H1 (cell line): ENCODE data around the gene DUS1L. TPM values are rescaled to one million over a fixed set of nuclear protein-coding genes. Genes with fewer than 3 reads are reported as not detected.
A peak's percentile ranks its signal among the peaks of the same experiment; 100 is the strongest.

Source experiments
- CTCF ChIA-PET: fragments of 300-600 bp; sonication (Branson Sonifier 250); formaldehyde crosslinking; loops from one replicate; lab custom pipeline; 2021; ENCODE audit not compliant: partially characterized antibody; lab: Charles Lee
- POLR2A ChIA-PET: fragments of 300-600 bp; sonication (Branson Sonifier 250); formaldehyde crosslinking; loops from one replicate; lab custom pipeline; 2021; ENCODE audit warnings: inconsistent platforms; ENCODE audit not compliant: partially characterized antibody; lab: Charles Lee
- DNase-seq, 2 experiments: peaks; one replicate each; pipeline versions ENCODE4 v3.0.0 to v3.0.0-alpha.2; 2010 to 2022; ENCODE audit warnings: low spot score in 2 of 2, low read depth in 1 of 2, mixed read lengths in 1 of 2
- FAIRE-seq: peaks from 2 replicates; lab custom pipeline; 2011; peaks lifted over from hg19 to GRCh38; lab: Jason Lieb, UNC
- H2AFZ ChIP-seq: 2 replicates; pipeline ENCODE4 v1.8.1; 2012; ENCODE audit warnings: low read length, inconsistent platforms
- H2AK5ac ChIP-seq: 2 replicates; pipeline ENCODE4 v1.6.1; 2013; ENCODE audit warnings: low read depth, low read length
- H2BK120ac ChIP-seq: replicated peaks from 2 replicates; pipeline ENCODE3; 2013; ENCODE audit warnings: low read depth, low read length, inconsistent platforms
- H2BK12ac ChIP-seq: 2 replicates; pipeline ENCODE4 v1.6.1; 2013; ENCODE audit warnings: low read depth, low read length
- H2BK15ac ChIP-seq: 2 replicates; pipeline ENCODE4 v1.6.1; 2013; ENCODE audit warnings: low read length
- H2BK20ac ChIP-seq: 2 replicates; pipeline ENCODE4 v1.6.1; 2013; ENCODE audit warnings: low read length
- H2BK5ac ChIP-seq: 2 replicates; pipeline ENCODE4 v1.6.1; 2013; ENCODE audit warnings: low read depth, low read length
- H3K14ac ChIP-seq: 2 replicates; pipeline ENCODE4 v1.6.1; 2013; ENCODE audit warnings: inconsistent platforms; ENCODE audit not compliant: insufficient read length
- H3K18ac ChIP-seq: 2 replicates; pipeline ENCODE4 v1.6.1; 2013; ENCODE audit warnings: low read length; ENCODE audit errors: extremely low read depth
- H3K23ac ChIP-seq: 2 replicates; pipeline ENCODE4 v1.6.1; 2013; ENCODE audit warnings: inconsistent platforms; ENCODE audit not compliant: insufficient read length
- H3K23me2 ChIP-seq: 2 replicates; pipeline ENCODE4 v1.6.1; 2013; ENCODE audit warnings: low read depth, low read length
- H3K27ac ChIP-seq: 2 replicates; pipeline ENCODE4 v1.6.1; 2011; ENCODE audit warnings: low read depth, low read length, inconsistent platforms
- H3K27me3 ChIP-seq, 4 experiments: replicated peaks in 1 of 4; 1 replicate in 1 of 4; 2 replicates in 3 of 4; pipeline versions ENCODE4 v1.6.1 to v1.8.1; 2011 to 2013; ENCODE audit warnings: low read length in 3 of 4, mild to moderate bottlenecking in 3 of 4, inconsistent platforms in 2 of 4, mixed read lengths in 2 of 4, moderate library complexity in 1 of 4; ENCODE audit not compliant: control insufficient read depth in 3 of 4, insufficient read depth in 3 of 4; ENCODE audit errors: extremely low read depth in 1 of 4
- H3K36me3 ChIP-seq, 4 experiments: 2 replicates each; pipeline versions ENCODE4 v1.6.1 to v1.8.1; 2011 to 2013; ENCODE audit warnings: mild to moderate bottlenecking in 4 of 4, low read length in 3 of 4, moderate library complexity in 2 of 4, control low read depth in 1 of 4, inconsistent platforms in 1 of 4; ENCODE audit not compliant: insufficient read depth in 4 of 4, control insufficient read depth in 2 of 4
- H3K4ac ChIP-seq: replicated peaks from 2 replicates; pipeline ENCODE3; 2013; ENCODE audit warnings: low read length, low read depth, mixed read lengths, inconsistent platforms; ENCODE audit not compliant: insufficient read length
- H3K4me1 ChIP-seq, 4 experiments: replicated peaks in 1 of 4; 1 replicate in 1 of 4; 2 replicates in 3 of 4; pipeline versions ENCODE4 v1.6.1 to v1.8.1; 2011 to 2013; ENCODE audit warnings: low read length in 3 of 4, inconsistent platforms in 2 of 4, mixed read lengths in 1 of 4; ENCODE audit not compliant: insufficient read depth in 4 of 4, control insufficient read depth in 3 of 4
- H3K4me2 ChIP-seq, 2 experiments: 2 replicates each; pipeline versions ENCODE4 v1.6.1 to v1.8.1; 2011 to 2013; ENCODE audit warnings: low read depth in 2 of 2, low read length in 2 of 2, control low read depth in 1 of 2, inconsistent platforms in 1 of 2, mild to moderate bottlenecking in 1 of 2; ENCODE audit not compliant: insufficient read depth in 1 of 2
- H3K4me3 ChIP-seq, 4 experiments: fragments of 200-600, 300-600 bp in 1 of 4; sonication (generic), shearing (Covaris generic), sonication (Bioruptor Twin) in 1 of 4; 2 replicates each; pipeline versions ENCODE4 v1.5.1 to v1.8.1; 2011 to 2016; ENCODE audit warnings: low read length in 4 of 4, low read depth in 3 of 4, control low read depth in 2 of 4, inconsistent platforms in 2 of 4, mild to moderate bottlenecking in 2 of 4, mixed read lengths in 1 of 4, moderate library complexity in 1 of 4; ENCODE audit not compliant: insufficient read depth in 2 of 4; ENCODE audit errors: extremely low read depth in 1 of 4
- H3K56ac ChIP-seq: replicated peaks from 2 replicates; pipeline ENCODE3; 2013; ENCODE audit warnings: low read depth, mild to moderate bottlenecking, mixed read lengths, low read length, inconsistent platforms; ENCODE audit not compliant: insufficient read length
- H3K79me1 ChIP-seq: 2 replicates; pipeline ENCODE4 v1.6.1; 2013; ENCODE audit warnings: low read depth, low read length, control low read depth
- H3K79me2 ChIP-seq, 2 experiments: 2 replicates each; pipeline versions ENCODE4 v1.6.1 to v1.8.1; 2012 to 2013; ENCODE audit warnings: low read length in 2 of 2, mild to moderate bottlenecking in 2 of 2, inconsistent platforms in 1 of 2; ENCODE audit not compliant: insufficient read depth in 2 of 2, control insufficient read depth in 1 of 2
- H3K9ac ChIP-seq, 4 experiments: replicated peaks in 1 of 4; 1 replicate in 1 of 4; 2 replicates in 3 of 4; pipeline versions ENCODE4 v1.6.1 to v1.8.1; 2011 to 2013; ENCODE audit warnings: low read depth in 3 of 4, low read length in 3 of 4, control low read depth in 2 of 4, mild to moderate bottlenecking in 2 of 4, moderate library complexity in 2 of 4, inconsistent platforms in 1 of 4; ENCODE audit errors: extremely low read depth in 1 of 4
- H3K9me3 ChIP-seq, 2 experiments: 2 replicates each; pipeline versions ENCODE4 v1.6.1 to v1.8.1; 2012 to 2013; ENCODE audit warnings: mild to moderate bottlenecking in 2 of 2, moderate library complexity in 2 of 2, control low read depth in 1 of 2, inconsistent platforms in 1 of 2, low read depth in 1 of 2, low read length in 1 of 2, mixed read lengths in 1 of 2; ENCODE audit not compliant: insufficient read depth in 2 of 2
- H4K20me1 ChIP-seq, 2 experiments: replicated peaks in 1 of 2; 2 replicates each; pipeline versions ENCODE3 to v1.8.1; 2011 to 2013; ENCODE audit warnings: inconsistent platforms in 2 of 2, low read length in 2 of 2, mild to moderate bottlenecking in 1 of 2; ENCODE audit not compliant: insufficient read depth in 2 of 2, control insufficient read depth in 1 of 2
- H4K5ac ChIP-seq: 2 replicates; pipeline ENCODE4 v1.6.1; 2013; ENCODE audit warnings: low read length, low read depth, mixed read lengths, inconsistent platforms; ENCODE audit not compliant: insufficient read length
- H4K8ac ChIP-seq: 2 replicates; pipeline ENCODE4 v1.8.0; 2013; ENCODE audit warnings: mild to moderate bottlenecking, moderate library complexity, low read length, inconsistent platforms; ENCODE audit not compliant: insufficient read depth; ENCODE audit errors: extremely low read depth
- H4K91ac ChIP-seq: replicated peaks from 2 replicates; pipeline ENCODE3; 2013; ENCODE audit warnings: low read length, mixed read lengths, inconsistent platforms; ENCODE audit not compliant: insufficient read length
- BCL11A ChIP-seq, 2 experiments: IDR thresholded peaks; one replicate each; pipeline ENCODE4 v1.6.1; 2011; ENCODE audit warnings: low read depth in 2 of 2, low read length in 2 of 2, mild to moderate bottlenecking in 2 of 2
- CEBPB ChIP-seq: IDR thresholded peaks from 2 replicates; pipeline ENCODE4 v1.6.1; 2012; ENCODE audit warnings: low read depth, low read length
- EGR1 ChIP-seq: IDR thresholded peaks from 2 replicates; pipeline ENCODE4 v1.6.1; 2011; ENCODE audit warnings: low read depth, low read length, borderline replicate concordance
- EP300 ChIP-seq, 2 experiments: IDR thresholded peaks; 1 replicate in 1 of 2; 2 replicates in 1 of 2; pipeline ENCODE4 v1.6.1; 2011 to 2012; ENCODE audit warnings: low read depth in 2 of 2, low read length in 2 of 2, mild to moderate bottlenecking in 2 of 2, borderline replicate concordance in 1 of 2, inconsistent platforms in 1 of 2, moderate library complexity in 1 of 2
- EZH2 ChIP-seq: fragments of 200-600 bp; sonication (generic); IDR thresholded peaks from 2 replicates; pipeline ENCODE4 v1.7.1; 2012; ENCODE audit warnings: low read depth, mild to moderate bottlenecking, moderate library complexity, low read length, inconsistent platforms; ENCODE audit not compliant: severe bottlenecking
- HDAC6 ChIP-seq: IDR thresholded peaks from one replicate; pipeline ENCODE4 v1.7.1; 2012; ENCODE audit warnings: low read depth, mild to moderate bottlenecking, inconsistent platforms, low read length, moderate library complexity
- POLR2AphosphoS5 ChIP-seq: IDR thresholded peaks from 2 replicates; pipeline ENCODE4 v1.6.1; 2011; ENCODE audit warnings: low read depth, low read length
- POU5F1 ChIP-seq: IDR thresholded peaks from 2 replicates; pipeline ENCODE4 v1.6.1; 2011; ENCODE audit warnings: low read depth, mild to moderate bottlenecking, low read length, moderate library complexity
- TAF1 ChIP-seq: IDR thresholded peaks from 2 replicates; pipeline ENCODE4 v1.6.1; 2011; ENCODE audit warnings: mild to moderate bottlenecking, low read depth, low read length
- WGBS, 2 experiments: shearing (Covaris generic) in 1 of 2; methylation state at CpG; one replicate each; pipeline versions ENCODE4 v1.1.6 to v1.1.7; 2013 to 2015; ENCODE audit warnings: low lambda C conversion rate in 2 of 2, mixed read lengths in 2 of 2, inconsistent platforms in 1 of 2, low coverage in 1 of 2, missing lambda C conversion rate in 1 of 2; ENCODE audit not compliant: insufficient replicate concordance in 2 of 2, insufficient coverage in 1 of 2, insufficient read length in 1 of 2; ENCODE audit errors: extremely low coverage in 1 of 2, missing lambda C conversion rate in 1 of 2; 5-methylcytosine and 5-hydroxymethylcytosine counted together
- polyA plus RNA-seq, 7 experiments: library from polyadenylated mRNA; depleted of rRNA in 3 of 7; stranded (reverse) in 5 of 7; unstranded in 2 of 7; fragments of >200 nt in 5 of 7; fragments of 200-250 nt in 2 of 7; gene quantifications; 1 replicate in 5 of 7; 2 replicates in 1 of 7; 4 replicates in 1 of 7; pipeline versions ENCODE4 v1.2.1 to v1.2.3, GENCODE V29; 2011 to 2013; ENCODE audit warnings: missing spikeins in 2 of 7, mixed read lengths in 2 of 7
- total RNA-seq: library from RNA; stranded (reverse); fragmentation: NEBNext Ultra II Directional; extraction: Animal tissue kit (Norgen Biotek cat#: 25700); gene quantifications from 2 replicates; pipeline ENCODE4 v1.2.1, GENCODE V29; 2021
- TF ChIP-seq, protein P1 (sequence below): IDR thresholded peaks from 2 replicates; pipeline ENCODE4 v1.6.1; 2012; ENCODE audit warnings: low read length, inconsistent platforms

The DUS1L gene
- total and polyA plus RNA-seq, 2 of the 8 experiments (the other 6 are each of a cell fraction or from before 2014, with no cell fraction given): 34.5 to 69.1 TPM

DNA sequence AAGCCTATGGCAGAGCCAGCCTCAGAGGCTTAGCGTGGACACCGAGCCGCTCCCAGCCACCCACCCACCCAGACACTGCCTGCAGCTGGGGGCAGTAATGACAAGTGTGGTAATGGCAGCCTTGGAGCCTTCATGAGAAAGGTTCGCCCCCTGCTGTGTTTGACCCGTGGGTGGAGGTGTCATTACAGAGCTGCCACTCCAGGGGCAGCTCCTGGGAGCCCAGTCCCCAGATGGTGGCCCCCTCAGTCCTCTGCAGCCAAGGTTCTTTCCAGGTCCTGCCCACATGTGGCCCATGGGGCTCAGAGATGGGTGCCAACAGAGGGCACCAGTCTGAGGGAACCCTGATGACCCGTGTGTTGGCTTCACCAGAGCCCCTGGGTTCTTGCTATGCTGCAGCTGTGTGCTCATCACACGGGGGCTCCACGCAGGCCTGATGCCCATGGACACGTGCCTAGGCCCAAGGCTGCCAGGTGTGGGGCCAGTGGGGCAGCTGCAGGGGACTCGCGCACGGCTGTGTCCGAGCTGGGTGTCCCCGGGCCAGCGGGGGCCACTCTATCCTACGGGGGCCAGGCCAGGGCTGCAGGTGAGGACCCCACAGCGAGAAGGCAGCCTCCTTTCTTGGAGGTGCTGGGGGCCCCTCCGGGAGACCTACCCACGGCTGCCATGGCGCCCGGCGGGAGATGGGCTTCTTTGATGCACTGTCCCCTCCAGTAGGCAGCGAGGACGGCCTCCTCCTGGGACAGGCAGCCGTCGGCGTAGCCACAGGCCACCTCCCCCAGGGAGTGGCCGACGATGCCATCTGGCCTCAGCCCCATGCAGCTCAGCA, 24.3 kb upstream of the DUS1L start:
- Histone ChIP-seq H3K4me2 (no peak overlapping the region), H3K9me3 (no peaks in the 10 kb centered on the region), H3K36me3 (peaks cover 61 to 95% (median 86%) of the 10 kb centered on the region in 4 experiments), H3K4ac (no peak overlapping the region), H3K79me1 (peaks cover 10% of the 10 kb centered on the region), H2AFZ (no peak overlapping the region), H2BK15ac (no peak overlapping the region), H3K79me2 (peaks cover 0 to 10% of the 10 kb centered on the region in 2 experiments; a peak in 1 of 4 replicates), H4K8ac (peak overlapping the region; percentile 25; the same call in 1 of the 2 replicates), H3K56ac (no peak overlapping the region), H3K27me3 (no peaks in the 10 kb centered on the region), H4K91ac (no peak overlapping the region), H3K18ac (no peak overlapping the region), H3K14ac (no peak overlapping the region), H4K5ac (no peak overlapping the region), H2BK5ac (no peak overlapping the region; the same call in 1 of the 2 replicates), H3K23me2 (no peaks in the 10 kb centered on the region), H2BK20ac (no peak overlapping the region), H4K20me1 (peaks cover 15 to 77% of the 10 kb centered on the region in 2 experiments), H3K27ac (no peak overlapping the region), H2BK12ac (no peak overlapping the region), H3K9ac (no peak overlapping the region), H2AK5ac (no peak overlapping the region), H3K4me1 (no peaks in the 10 kb centered on the region), H3K4me3 (no peak overlapping the region), H3K23ac (no peak overlapping the region), H2BK120ac (no peak overlapping the region)
- DNase-seq: peak in 1 of 2 experiments; percentile 40
- FAIRE-seq: no peak
- ChIA-PET CTCF (interaction anchor here (0.8 to 2.2 kb wide), 7 partner anchors 12 to 226 kb away, joined by 3 to 9 read pairs (median 4); partner anchors contain the start of gene DCXR), POLR2A (interaction anchor here (0.8 to 8.8 kb wide), 7 partner anchors 12 to 42 kb away, joined by 3 to 105 read pairs (median 4); partner anchors contain the start of gene DUS1L)
- 87% methylated on average over 19 of the region's 29 CpGs; no CpG with 5 or more reads in 1 of the 2 experiments for WGBS, 2 experiments
- TF ChIP-seq POU5F1: no peak
- TF ChIP-seq, protein P1, sequence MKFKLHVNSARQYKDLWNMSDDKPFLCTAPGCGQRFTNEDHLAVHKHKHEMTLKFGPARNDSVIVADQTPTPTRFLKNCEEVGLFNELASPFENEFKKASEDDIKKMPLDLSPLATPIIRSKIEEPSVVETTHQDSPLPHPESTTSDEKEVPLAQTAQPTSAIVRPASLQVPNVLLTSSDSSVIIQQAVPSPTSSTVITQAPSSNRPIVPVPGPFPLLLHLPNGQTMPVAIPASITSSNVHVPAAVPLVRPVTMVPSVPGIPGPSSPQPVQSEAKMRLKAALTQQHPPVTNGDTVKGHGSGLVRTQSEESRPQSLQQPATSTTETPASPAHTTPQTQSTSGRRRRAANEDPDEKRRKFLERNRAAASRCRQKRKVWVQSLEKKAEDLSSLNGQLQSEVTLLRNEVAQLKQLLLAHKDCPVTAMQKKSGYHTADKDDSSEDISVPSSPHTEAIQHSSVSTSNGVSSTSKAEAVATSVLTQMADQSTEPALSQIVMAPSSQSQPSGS: no peak
- TF ChIP-seq CEBPB: no peak
- no peak for TF ChIP-seq EZH2
- TF ChIP-seq HDAC6: no peak
- no peak for TF ChIP-seq EP300 (IDR thresholded peaks at IDR 0.05; ENCODE audit: borderline replicate concordance in 1 of 2, low read depth in 2 of 2, low read length in 2 of 2)
- no peak for TF ChIP-seq BCL11A (IDR thresholded peaks at IDR 0.05; ENCODE audit: low read depth in 2 of 2, low read length in 2 of 2)
- TF ChIP-seq EGR1: no peak
- TF ChIP-seq TAF1: no peak
- TF ChIP-seq POLR2AphosphoS5: no peak
